Measurements from ENCODE around the gene SCN2B.

SCN2B gene

DNA sequence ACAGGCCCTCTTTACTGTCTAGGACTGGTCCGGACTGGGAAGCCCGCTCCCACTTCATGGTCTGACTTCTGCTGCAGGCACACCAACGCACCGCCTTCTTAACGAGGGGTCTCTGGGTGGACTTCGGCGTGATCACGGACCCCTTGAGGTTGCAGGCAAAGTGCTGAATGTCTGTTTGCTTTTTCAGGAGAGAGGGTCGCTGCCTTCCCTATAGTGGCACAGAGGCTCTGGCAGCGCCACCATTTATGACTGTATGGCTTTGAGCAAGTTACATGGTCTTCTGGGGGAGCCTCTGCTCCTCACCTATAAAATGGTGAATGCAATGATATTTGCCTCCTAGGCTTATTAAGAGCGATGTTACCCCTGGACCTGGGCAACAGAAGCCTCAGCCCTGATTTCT lies 22.5 kb downstream of the SCN2B start:
- DNase-seq (ENCODE audit: low read depth, low spot score), result no peak

DNA sequence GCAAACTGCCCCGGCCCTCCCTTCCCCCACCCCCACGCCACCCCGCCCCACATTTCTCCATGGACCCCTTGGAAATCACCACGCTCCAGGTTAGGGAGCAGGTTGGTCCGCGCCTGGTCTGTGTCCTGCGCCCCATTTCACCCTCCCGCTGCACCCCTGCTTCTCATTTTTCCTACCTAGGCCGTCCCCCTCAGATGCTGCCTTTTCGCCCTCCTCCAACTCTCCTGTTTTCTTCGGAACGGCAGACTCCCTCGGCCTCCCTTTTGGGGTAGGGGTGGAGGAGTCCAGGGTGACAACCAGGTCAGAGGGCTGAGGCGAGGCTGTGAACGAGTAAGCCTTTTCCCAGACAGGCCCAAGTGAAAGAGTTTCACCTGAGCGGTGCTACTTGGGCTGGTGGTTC lies 22.9 kb downstream of the SCN2B start:
- no peak for DNase-seq (ENCODE audit: low read depth, low spot score)

DNA sequence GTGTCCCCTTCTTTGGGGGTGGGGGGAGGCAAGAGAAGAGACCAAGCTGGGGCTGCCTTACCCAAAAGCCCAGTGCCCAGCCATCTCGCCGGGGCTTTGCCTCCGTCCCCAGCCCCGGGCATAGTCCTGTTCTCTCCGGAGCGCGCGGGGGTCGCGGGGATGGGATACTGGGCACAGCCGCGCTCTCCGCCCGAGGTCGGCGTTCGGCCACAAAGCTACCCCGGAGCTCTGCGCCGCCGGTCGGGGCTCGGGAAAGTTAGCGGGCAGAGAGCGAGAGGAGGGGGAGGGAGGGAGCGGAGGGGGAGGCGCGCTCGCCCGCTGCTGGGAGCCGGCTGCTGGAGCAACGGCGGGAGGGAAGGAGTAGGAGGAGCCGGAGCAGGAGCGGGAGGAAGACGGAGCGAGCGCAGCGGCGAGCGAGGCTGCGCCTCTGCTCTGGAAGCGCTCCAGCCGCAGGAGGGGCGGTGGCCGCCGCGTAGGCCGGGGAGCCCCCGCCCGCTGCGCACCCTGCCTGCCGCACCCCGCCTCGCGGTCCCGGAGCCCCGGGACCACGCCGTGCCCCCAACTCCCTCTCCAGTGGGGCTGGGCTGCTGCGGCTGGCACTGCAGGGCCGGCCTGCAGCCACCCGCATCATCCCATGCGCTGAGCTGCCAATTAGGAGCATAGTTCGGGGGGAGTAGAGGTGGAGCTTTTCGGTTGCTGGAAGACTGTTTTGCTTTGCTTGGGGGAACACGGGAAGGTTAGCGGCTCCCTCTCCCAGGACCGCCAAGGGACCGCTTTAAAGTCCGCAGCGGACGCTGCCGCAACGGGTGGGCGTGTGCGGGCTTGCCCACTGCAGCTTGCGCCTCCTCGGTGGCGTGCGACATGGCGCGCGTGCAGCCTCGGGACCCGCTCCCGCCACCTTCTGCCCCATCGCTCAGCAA lies 23.6 kb downstream of the SCN2B start, which contains the start of gene SCN4B:
TSS of gene SCN4B (minus strand) at position 272 of the 920 bp plus-strand sequence. CDS start at position 122, 150 bp downstream.
- no peak for DNase-seq (ENCODE audit: low read depth, low spot score)

GRCh38 chr11:118152020-118152551 lies 24.4 kb downstream of the SCN2B start:
- no peak for DNase-seq (ENCODE audit: low read depth, low spot score)

GRCh38 chr11:118151431-118151830 lies 25.0 kb downstream of the SCN2B start:
- no peak for DNase-seq (ENCODE audit: low read depth, low spot score)

DNA sequence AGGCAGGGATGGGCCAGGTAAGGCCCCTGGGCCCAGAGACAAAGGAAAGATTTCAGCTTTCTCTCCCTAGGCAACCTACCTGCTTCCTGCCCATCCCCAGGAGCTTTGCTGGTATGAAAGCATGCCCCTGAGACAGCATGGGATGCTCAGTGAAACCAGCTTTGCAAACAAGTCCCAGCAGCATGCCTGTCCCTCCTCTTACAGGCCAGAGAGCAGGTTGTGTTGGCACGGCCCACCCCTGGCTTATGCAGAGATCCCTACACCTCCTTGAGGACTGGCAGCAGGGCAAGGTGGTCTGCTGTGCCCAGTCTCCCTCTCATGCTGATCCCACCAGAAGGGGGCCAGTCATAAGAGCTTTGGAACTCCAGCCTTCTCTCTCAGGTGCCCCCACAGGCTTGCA lies 26.9 kb downstream of the SCN2B start:
- DNase-seq (ENCODE audit: low read depth, low spot score), result no peak

DNA sequence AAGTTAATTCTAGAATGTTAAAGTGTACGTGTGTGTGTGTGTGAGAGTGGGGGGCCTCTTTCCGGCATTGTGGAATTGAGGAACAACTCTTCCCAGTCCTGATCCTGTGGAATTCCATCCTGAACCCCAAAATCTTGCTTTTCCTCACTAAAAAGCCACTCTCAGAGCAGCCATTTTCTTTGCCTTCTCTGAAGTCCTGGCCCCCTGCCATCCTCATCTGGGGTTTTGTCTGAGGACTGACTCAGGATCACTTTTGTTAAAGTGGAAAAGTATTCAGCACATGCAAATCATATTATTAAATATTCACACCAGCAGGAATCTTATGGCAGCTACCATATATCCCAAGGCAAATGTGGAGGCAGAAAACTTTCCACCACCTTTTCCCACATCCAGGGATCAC lies 27.6 kb downstream of the SCN2B start:
- no peak for DNase-seq (ENCODE audit: low read depth, low spot score)

- DNase-seq (ENCODE audit: low read depth, low spot score), result no peak
Observed at GRCh38 chr11:118148240-118148639, 28.2 kb downstream of the SCN2B start.

- DNase-seq (ENCODE audit: low read depth, low spot score), result no peak
Observed at GRCh38 chr11:118147502-118147901, 28.9 kb downstream of the SCN2B start.

GRCh38 chr11:118146554-118146953 lies 29.9 kb downstream of the SCN2B start:
- no peak for DNase-seq (ENCODE audit: low read depth, low spot score)

GRCh38 chr11:118145285-118146227 lies 30.9 kb downstream of the SCN2B start:
- DNase-seq (ENCODE audit: low read depth, low spot score), result peak; percentile 17

DNA sequence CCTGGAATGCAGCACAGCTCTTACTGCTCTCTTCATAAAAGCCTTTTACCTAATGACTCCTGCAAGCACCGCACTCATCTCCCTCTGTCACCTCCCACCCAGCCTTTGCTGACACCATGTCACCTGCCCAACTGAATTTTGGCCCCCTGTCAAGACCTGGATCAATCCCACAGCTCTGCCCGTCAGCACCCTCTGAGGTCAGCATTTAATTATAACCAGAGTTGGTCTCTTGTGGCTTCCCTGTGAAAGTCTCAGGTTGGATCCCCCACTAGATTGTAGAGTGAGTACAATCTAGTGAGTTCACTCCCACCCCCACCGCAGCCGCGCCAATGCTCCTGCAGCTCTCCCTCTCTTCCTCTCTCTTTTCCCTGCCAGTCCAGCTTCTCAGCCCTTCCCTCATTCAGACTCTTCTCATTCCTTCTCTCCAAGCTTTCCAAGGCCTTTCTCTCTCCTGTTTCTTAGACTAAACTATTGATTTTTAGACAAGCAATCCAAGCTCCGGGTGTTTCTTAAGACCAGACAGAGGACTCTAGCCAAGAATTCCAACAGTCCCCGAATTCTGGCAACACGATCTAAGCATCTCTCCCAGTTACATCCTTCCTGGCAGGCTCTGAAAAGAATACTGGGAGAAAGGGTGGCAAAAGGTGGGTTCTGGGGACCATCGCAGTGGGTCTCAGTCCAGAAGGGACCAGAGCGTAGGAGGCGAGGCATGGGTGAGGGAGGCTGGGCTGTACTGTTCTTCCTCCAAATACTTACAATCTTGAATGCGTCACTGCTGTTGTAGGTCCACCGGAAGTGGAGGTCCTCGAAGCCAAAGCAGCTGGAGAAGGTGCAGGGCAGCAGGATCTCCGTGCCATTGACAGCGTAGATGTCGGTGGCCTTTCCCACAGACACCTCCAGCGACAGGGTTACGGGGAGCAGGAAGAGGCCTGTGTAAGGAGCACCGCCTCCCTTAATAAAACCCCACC lies 31.9 kb downstream of the SCN2B start:
- DNase-seq (ENCODE audit: low read depth, low spot score), result no peak

- no peak for DNase-seq (ENCODE audit: low read depth, low spot score)
Observed at GRCh38 chr11:118143661-118144185, 32.7 kb downstream of the SCN2B start.

DNA sequence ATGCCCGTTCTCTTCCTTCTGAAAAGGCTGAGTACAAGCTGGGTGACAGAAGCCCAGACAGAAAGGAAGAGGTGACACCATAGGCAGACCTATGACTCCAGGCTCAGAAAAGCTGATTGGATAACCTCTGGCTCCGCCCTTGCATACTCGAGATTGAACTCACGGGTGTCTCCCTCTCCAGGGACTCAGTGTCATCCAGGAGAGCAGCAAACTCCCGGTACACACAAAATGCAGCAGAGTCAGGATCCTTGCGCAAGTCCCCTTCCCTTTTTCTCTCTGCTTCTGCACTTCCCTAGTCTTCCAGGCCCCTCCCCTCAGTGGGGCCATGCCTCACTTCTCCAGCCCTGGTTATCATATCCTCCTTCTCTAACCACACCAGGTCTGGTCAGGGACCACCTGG lies 33.6 kb downstream of the SCN2B start:
- DNase-seq (ENCODE audit: low read depth, low spot score), result no peak

DNA sequence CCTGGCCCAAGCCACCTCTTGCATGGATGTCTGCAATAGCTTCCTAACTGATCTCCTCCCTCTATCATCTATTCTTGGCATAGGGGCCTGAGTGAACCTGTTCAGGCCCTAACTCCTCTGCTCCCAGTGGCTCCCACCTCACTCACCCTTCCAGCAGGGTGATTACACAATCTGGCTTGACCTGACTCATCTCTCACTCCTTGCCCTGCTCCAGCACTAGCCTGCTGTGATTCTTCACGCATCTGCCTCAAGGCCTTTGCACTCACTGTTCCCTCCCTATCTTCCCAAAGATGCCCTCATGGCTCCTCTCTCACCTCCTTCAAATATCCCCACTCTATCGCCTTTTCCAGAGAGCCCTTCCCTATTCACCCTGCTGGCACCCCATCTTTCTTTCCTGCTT lies 34.4 kb downstream of the SCN2B start:
- DNase-seq (ENCODE audit: low read depth, low spot score), result no peak

DNA sequence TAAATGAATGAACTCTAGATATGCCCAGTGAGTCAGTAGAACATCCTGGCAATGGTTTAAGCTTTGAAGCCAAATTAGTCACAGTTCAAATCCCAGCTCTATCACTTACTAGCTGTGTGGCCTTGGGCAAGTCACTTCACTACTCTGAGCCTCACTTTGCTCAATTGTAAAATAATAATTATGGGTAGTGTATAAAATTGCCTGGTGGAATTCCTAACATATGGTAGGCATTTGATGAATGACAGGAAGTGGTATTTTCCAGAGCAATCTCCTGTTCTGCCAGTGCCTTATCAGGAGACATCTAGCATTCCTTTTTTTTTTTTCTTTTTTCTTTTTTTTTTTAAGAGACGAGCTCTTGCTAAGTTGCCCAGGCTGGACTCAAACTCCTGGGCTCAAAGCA lies 36.9 kb downstream of the SCN2B start:
- DNase-seq (ENCODE audit: low read depth, low spot score), result no peak

- DNase-seq (ENCODE audit: low read depth, low spot score), result no peak
Observed at GRCh38 chr11:118138839-118139420, 37.5 kb downstream of the SCN2B start.

DNA sequence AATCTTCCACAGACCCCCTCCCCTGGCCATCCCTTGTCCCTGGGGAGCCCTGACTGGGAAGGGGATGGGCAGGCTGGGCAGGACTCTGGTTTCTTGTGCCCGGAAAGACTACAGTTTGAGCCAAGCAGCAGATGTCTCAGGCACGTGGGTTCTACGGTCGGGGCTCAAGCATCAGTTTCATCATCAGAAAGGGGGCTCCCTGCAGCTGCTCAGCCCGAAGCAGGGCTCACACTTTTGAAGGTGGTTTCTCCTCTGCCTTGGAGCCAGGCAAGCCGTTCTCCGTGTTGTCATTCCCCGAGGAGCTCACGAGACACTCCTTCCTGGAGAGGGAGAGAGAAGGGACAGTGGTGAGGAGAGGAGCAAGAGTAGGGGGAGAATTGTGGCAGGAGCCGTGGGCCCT lies 39.6 kb downstream of the SCN2B start:
- DNase-seq (ENCODE audit: low read depth, low spot score), result no peak

DNA sequence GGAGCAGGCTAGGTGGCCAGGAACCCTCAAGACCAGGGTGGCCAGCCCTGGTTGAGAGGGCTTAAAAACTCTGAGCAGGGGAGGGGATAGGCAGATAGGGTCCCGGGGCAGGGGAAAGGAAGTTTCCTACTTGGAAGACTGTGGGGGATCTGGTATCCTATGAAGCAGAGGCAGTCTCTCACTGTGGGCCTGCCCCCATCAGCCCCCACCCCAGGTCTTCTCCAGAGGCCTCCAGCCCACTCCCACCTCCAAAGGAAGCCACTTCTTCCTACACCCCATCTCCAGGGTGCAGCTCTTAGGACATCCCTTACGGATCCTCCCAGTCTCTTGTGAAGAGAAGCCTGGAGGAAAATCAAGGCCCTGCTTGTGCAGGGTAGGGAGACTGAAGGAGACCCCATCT lies 40.1 kb downstream of the SCN2B start:
- no peak for DNase-seq (ENCODE audit: low read depth, low spot score)

- DNase-seq (ENCODE audit: low read depth, low spot score), result no peak
Observed at GRCh38 chr11:118135796-118136165, 40.7 kb downstream of the SCN2B start.
